ENCODE results near the gene KLK10.
"Not testable (repeated sequence)": the region's sequence is repeated elsewhere in the genome, so short reads cannot be mapped to it uniquely, and the experiment has no call there.

KLK10 gene

GRCh38 chr19:50977626-50978025 is 41.9 kb downstream of the KLK10 start:
- FAIRE-seq (no peak), DNase-seq (ENCODE audit: insufficient read length, low spot score) (no peak)
- TF ChIP-seq POLR2A (IDR thresholded peaks at IDR 0.05; ENCODE audit: low read depth, low read length) (no peak), SPI1 (IDR thresholded peaks at IDR 0.05; ENCODE audit: low read depth, low read length) (no peak), POLR2AphosphoS5 (IDR thresholded peaks at IDR 0.05; ENCODE audit: low read depth, low read length) (no peak), TAF1 (IDR thresholded peaks at IDR 0.05; ENCODE audit: low read depth, low read length) (no peak), PAX5 (IDR thresholded peaks at IDR 0.05; ENCODE audit: insufficient read depth, low read length, severe bottlenecking) (no peak), POU2F2 (IDR thresholded peaks at IDR 0.05; ENCODE audit: low read depth, low read length) (no peak)

GRCh38 chr19:50975766-50976165 is 43.7 kb downstream of the KLK10 start:
- FAIRE-seq, result no peak

GRCh38 chr19:50974702-50975556 is 44.6 kb downstream of the KLK10 start:
- no peak for FAIRE-seq

More at GRCh38 chr19:50975766-50976165, 43.7 kb downstream of the KLK10 start:
- TF ChIP-seq PAX5 (IDR thresholded peaks at IDR 0.05; ENCODE audit: insufficient read depth, low read length, severe bottlenecking) (no peak), POLR2AphosphoS5 (IDR thresholded peaks at IDR 0.05; ENCODE audit: low read depth, low read length) (no peak), SPI1 (IDR thresholded peaks at IDR 0.05; ENCODE audit: low read depth, low read length) (no peak), POLR2A (IDR thresholded peaks at IDR 0.05; ENCODE audit: low read depth, low read length) (no peak), POU2F2 (IDR thresholded peaks at IDR 0.05; ENCODE audit: low read depth, low read length) (no peak), TAF1 (IDR thresholded peaks at IDR 0.05; ENCODE audit: low read depth, low read length) (no peak)
- no peak for DNase-seq (ENCODE audit: insufficient read length, low spot score)

DNA sequence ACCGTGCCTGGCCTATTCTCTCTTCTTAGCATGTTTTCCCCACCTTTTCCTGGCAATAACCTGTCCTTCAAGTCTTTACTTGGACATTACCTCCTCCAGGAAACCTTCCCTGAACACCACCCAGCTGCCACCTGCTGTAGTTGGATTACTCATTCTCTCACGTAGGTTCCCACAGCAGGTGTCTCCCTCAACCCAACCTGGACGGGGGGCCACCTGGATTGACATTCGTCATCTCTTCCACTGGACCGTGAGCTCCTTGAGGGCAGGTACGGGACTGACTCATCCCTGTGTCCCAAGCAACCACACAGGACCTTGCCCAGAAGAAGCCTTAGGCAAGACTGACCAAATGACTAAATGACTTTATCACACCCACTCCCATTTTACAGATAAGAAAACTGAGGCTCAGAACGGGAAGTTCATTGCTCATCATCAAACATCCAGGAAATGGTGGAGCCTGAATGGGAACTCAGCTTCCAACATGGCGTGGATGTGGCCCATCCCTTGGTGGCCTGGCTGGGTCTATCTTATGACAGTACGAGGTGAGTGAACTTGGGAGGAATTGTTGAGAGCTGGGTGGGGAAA is 46.6 kb downstream of the KLK10 start:
- no peak for DNase-seq (ENCODE audit: insufficient read length, low spot score)
- no peak for FAIRE-seq
- TF ChIP-seq POU2F2 (IDR thresholded peaks at IDR 0.05; ENCODE audit: low read depth, low read length) (no peak), SPI1 (IDR thresholded peaks at IDR 0.05; ENCODE audit: low read depth, low read length) (no peak), PAX5 (IDR thresholded peaks at IDR 0.05; ENCODE audit: insufficient read depth, low read length, severe bottlenecking) (no peak), POLR2A (IDR thresholded peaks at IDR 0.05; ENCODE audit: low read depth, low read length) (no peak), TAF1 (IDR thresholded peaks at IDR 0.05; ENCODE audit: low read depth, low read length) (no peak), POLR2AphosphoS5 (IDR thresholded peaks at IDR 0.05; ENCODE audit: low read depth, low read length) (no peak)

More at GRCh38 chr19:50974702-50975556, 44.6 kb downstream of the KLK10 start:
- TF ChIP-seq TAF1 (IDR thresholded peaks at IDR 0.05; ENCODE audit: low read depth, low read length) (no peak), PAX5 (IDR thresholded peaks at IDR 0.05; ENCODE audit: insufficient read depth, low read length, severe bottlenecking) (no peak), POLR2AphosphoS5 (IDR thresholded peaks at IDR 0.05; ENCODE audit: low read depth, low read length) (no peak), POU2F2 (IDR thresholded peaks at IDR 0.05; ENCODE audit: low read depth, low read length) (no peak), POLR2A (IDR thresholded peaks at IDR 0.05; ENCODE audit: low read depth, low read length) (no peak), SPI1 (IDR thresholded peaks at IDR 0.05; ENCODE audit: low read depth, low read length) (no peak)
- DNase-seq (ENCODE audit: insufficient read length, low spot score), result no peak

GRCh38 chr19:50969810-50970209 is 49.7 kb downstream of the KLK10 start:
- DNase-seq (ENCODE audit: insufficient read length, low spot score); FAIRE-seq: not testable (repeated sequence)

GRCh38 chr19:50969413-50969760 is 50.1 kb downstream of the KLK10 start, which contains the start of gene KLK6:
TSS of gene KLK6 (minus strand) at chr19:50969591. CDS start at chr19:50968104, 1,487 bp downstream.
- FAIRE-seq, result no peak
- TF ChIP-seq TAF1 (IDR thresholded peaks at IDR 0.05; ENCODE audit: low read depth, low read length) (no peak), POLR2AphosphoS5 (IDR thresholded peaks at IDR 0.05; ENCODE audit: low read depth, low read length) (no peak), POU2F2 (IDR thresholded peaks at IDR 0.05; ENCODE audit: low read depth, low read length) (no peak), SPI1 (IDR thresholded peaks at IDR 0.05; ENCODE audit: low read depth, low read length) (no peak), PAX5 (IDR thresholded peaks at IDR 0.05; ENCODE audit: insufficient read depth, low read length, severe bottlenecking) (no peak), POLR2A (IDR thresholded peaks at IDR 0.05; ENCODE audit: low read depth, low read length) (no peak)
- DNase-seq (ENCODE audit: insufficient read length, low spot score), result no peak

DNA sequence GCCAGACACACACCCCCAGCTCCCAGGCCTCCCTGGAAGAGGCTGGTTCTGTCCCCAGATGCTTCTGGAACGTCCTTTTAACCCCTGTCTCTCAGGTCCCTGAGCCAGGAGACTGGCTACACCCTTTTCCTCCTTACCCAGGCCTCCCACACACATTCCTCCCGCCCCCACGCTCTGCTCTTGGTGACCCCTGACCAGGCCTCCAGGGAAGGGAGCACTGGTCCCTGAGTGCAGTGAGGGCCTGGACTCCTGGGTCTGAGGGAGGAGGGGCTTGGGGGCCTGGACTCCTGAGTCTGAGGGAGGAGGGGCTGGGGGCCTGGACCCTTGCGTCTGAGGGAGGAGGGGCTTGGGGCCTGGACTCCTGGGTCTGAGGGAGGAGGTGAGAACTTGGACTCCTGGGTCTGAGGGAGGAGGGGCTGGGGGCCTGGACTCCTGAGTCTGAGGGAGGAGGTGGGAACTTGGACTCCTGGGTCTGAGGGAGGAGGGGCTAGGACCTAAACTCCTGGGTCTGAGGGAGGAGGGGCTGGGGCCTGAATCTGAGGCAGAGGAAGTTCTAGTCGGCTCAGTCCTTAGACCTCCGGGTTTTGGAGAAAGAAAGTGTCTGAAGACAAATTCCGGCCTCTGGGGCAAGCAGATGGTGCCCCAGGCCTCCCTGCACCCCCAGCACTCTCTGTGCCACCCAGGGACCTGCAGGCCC is 50.6 kb downstream of the KLK10 start:
- FAIRE-seq, result no peak
- DNase-seq (ENCODE audit: insufficient read length, low spot score), result no peak
- TF ChIP-seq TAF1 (IDR thresholded peaks at IDR 0.05; ENCODE audit: low read depth, low read length), result no peak
- no peak for TF ChIP-seq POLR2AphosphoS5 (IDR thresholded peaks at IDR 0.05; ENCODE audit: low read depth, low read length)
- TF ChIP-seq POU2F2 (IDR thresholded peaks at IDR 0.05; ENCODE audit: low read depth, low read length), result no peak
- TF ChIP-seq POLR2A (IDR thresholded peaks at IDR 0.05; ENCODE audit: low read depth, low read length), result no peak
- no peak for TF ChIP-seq PAX5 (IDR thresholded peaks at IDR 0.05; ENCODE audit: insufficient read depth, low read length, severe bottlenecking)
- TF ChIP-seq SPI1 (IDR thresholded peaks at IDR 0.05; ENCODE audit: low read depth, low read length), result no peak

- FAIRE-seq (no peak), DNase-seq (ENCODE audit: insufficient read length, low spot score) (no peak)
- TF ChIP-seq SPI1 (IDR thresholded peaks at IDR 0.05; ENCODE audit: low read depth, low read length), result no peak
- TF ChIP-seq POLR2AphosphoS5 (IDR thresholded peaks at IDR 0.05; ENCODE audit: low read depth, low read length), result no peak
- TF ChIP-seq POLR2A (IDR thresholded peaks at IDR 0.05; ENCODE audit: low read depth, low read length), result no peak
- TF ChIP-seq TAF1 (IDR thresholded peaks at IDR 0.05; ENCODE audit: low read depth, low read length), result no peak
- TF ChIP-seq PAX5 (IDR thresholded peaks at IDR 0.05; ENCODE audit: insufficient read depth, low read length, severe bottlenecking), result no peak
- TF ChIP-seq POU2F2 (IDR thresholded peaks at IDR 0.05; ENCODE audit: low read depth, low read length), result no peak
Observed at GRCh38 chr19:50967929-50968715, 51.4 kb downstream of the KLK10 start.
